ENCODE results near the gene TRIM66.

TRIM66 gene

DNA sequence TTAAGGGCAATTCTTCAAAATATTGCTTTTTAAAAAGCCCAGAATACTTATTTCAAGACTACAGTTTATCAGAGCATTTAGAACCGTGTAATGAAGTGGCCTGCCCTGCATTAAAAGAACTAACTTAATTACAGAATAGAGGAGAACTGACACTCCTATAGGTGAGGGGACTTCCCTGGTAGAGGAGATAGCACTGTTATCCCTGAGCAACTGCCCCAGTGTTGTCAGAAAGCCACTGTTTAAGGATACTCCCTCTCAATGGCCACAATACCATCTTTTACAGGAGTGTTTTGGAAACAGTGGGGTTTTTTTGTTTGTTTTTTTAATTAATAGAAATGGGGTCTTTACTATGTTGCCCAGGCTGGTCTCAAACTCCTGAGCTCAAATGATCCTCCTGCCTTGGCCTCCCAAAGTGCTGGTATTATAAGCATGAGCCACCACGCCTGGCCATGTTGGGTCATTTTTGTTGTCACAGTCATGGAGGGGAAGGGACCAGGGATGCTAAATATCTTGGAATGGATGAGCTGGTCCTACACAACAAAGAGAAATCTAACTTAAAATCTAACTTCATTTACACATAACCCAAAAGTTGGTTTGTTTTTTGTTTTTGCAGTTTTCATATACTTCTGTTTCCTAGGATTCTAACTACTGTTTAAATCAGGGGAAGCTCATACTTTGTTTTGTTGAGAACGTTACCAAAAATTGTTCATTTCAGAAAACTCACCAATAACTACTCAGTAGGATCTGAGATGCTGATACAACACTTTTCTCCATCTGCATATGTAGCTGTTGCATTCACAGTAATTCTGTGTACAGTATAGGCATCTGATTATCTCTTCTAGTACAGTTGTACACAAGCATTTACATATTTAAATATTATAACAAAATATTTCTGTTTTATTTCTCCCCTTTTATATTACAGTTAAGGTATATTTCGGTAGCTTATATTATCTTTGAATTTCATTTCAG is 8.2 kb upstream of the TRIM66 start:
- Histone ChIP-seq H3K4me1 (ENCODE audit: control insufficient read depth, insufficient read depth, low read length) (peaks cover 10% of the 10 kb centered on the region), H3K36me3 (ENCODE audit: control insufficient read depth in 2 of 2, insufficient read depth in 2 of 2, low read length in 2 of 2) (peaks cover 38 to 41% of the 10 kb centered on the region in 2 donors), H3K9me3 (ENCODE audit: control insufficient read depth in 2 of 2, low read length in 2 of 2) (no peaks in the 10 kb centered on the region), H3K27ac (ENCODE audit: low read length) (no peak overlapping the region), H3K9ac (ENCODE audit: low read length in 2 of 2) (no peak overlapping the region), H3K4me3 (ENCODE audit: low read length in 2 of 2) (no peak overlapping the region), H3K27me3 (ENCODE audit: control insufficient read depth in 1 of 2, insufficient read depth in 2 of 2, low read length in 2 of 2) (no peaks in the 10 kb centered on the region)

DNA sequence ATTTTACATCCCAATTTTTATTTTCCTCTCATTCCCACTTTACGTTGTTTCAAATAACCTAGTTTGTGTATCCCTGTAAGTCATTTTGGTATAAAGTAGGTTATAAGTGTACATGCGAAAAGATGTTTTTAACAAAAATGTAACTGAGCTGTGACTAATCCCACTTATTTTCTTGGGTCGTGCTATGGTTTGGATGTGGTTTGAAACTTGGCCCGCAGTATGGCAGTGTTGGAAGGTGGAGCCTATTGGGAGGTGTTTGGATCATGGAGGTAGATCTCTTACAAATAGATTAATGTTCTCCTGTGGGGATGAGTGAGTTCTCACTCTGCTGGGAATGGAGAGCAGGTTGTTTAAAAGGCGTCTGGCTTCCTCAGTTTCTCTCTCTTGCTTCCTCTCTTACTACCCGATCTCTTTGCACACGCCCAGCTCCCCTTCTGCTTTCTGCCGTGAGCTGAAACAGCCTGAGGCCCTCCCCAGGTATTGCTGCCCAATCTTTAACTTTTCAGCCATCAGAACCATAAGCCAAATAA is 7.3 kb upstream of the TRIM66 start:
- no peaks in the 10 kb centered on the region for H3K9me3 ChIP-seq (ENCODE audit: control insufficient read depth in 2 of 2, low read length in 2 of 2)
- H3K4me3 ChIP-seq (ENCODE audit: low read length in 2 of 2), result no peak overlapping the region
- peaks cover 10% of the 10 kb centered on the region for H3K4me1 ChIP-seq (ENCODE audit: control insufficient read depth, insufficient read depth, low read length)
- H3K27me3 ChIP-seq (ENCODE audit: control insufficient read depth in 1 of 2, insufficient read depth in 2 of 2, low read length in 2 of 2), result no peaks in the 10 kb centered on the region
- H3K9ac ChIP-seq (ENCODE audit: low read length in 2 of 2), result no peak overlapping the region
- H3K36me3 ChIP-seq (ENCODE audit: control insufficient read depth in 2 of 2, insufficient read depth in 2 of 2, low read length in 2 of 2), result peaks cover 41 to 43% of the 10 kb centered on the region in 2 donors
- no peak overlapping the region for H3K27ac ChIP-seq (ENCODE audit: low read length)

DNA sequence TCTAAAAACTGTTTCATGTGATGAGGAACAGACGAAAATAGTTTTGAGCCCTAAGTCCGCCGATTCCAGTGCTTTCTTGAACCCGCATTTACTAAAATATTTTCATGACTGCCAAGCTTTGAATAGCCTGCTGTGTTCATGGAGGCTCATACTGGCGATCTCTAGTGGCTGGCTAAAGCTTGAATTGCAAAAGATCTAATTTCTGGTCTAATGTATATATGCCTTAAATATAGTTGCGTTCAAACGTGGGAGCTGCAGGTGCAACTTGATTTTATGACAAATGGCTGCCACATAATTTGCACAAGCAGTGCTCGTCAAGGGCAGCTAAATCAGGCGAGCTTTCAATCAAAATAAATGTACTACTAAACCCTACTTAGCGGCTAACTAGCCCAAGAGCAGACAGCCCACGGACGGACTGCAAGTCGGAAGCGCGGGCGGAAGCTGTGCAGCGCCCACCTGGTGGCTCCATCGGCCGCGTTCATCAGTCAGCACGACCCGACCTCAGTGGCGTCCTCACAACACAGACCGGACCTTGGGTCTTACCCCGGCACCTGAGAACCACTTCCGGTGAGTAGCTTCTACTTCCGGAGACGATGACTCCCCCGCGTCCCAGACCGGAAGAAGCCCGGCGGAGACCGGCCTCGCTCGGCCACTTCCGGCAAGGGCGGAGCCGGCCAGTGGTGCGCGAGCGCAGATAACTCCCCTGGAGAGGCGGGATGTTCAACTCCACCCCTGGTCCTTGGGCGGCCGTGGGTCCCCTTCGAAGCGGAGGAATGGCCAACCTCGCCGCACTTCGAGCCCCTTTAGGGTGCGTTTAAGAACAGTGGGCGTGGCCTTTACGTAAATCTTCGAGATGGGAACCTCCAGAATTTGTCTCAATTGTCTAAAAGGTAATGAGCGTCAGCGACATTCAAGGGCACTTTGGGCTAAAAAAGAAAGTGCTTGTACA is 6.2 kb upstream of the TRIM66 start:
- Histone ChIP-seq H3K36me3 (ENCODE audit: control insufficient read depth in 2 of 2, insufficient read depth in 2 of 2, low read length in 2 of 2) (peaks cover 39 to 41% of the 10 kb centered on the region in 2 donors), H3K9ac (ENCODE audit: low read length in 2 of 2) (peak overlapping the region; percentile 90 to 95), H3K27ac (ENCODE audit: low read length) (peak overlapping the region; percentile 87), H3K4me3 (ENCODE audit: low read length in 2 of 2) (peak overlapping the region; percentile 94 to 96), H3K9me3 (ENCODE audit: control insufficient read depth in 2 of 2, low read length in 2 of 2) (no peaks in the 10 kb centered on the region), H3K4me1 (ENCODE audit: control insufficient read depth, insufficient read depth, low read length) (peaks cover 17% of the 10 kb centered on the region), H3K27me3 (ENCODE audit: control insufficient read depth in 1 of 2, insufficient read depth in 2 of 2, low read length in 2 of 2) (no peaks in the 10 kb centered on the region)

DNA sequence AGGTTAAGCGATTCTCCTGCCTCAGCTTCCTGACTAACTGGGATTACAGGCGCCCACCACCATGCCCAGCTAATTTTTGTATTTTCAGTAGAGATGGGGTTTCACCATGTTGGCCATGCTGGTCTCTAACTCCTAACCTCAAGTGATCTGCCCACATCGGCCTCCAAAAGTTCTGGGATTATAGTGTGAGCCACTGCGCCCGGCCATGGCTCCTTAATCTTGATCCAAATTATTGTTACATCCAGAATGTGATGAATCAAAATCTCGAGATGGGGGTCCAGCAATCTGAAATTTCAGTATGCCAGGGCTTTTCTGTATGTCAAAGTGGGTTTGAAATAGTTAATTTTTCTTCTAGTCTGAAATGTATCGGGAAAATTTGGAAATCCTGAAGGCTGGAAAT is 3.9 kb upstream of the TRIM66 start:
- Histone ChIP-seq H3K9me3 (ENCODE audit: control insufficient read depth in 2 of 2, low read length in 2 of 2) (no peaks in the 10 kb centered on the region), H3K4me1 (ENCODE audit: control insufficient read depth, insufficient read depth, low read length) (peaks cover 37% of the 10 kb centered on the region), H3K27ac (ENCODE audit: low read length) (no peak overlapping the region), H3K36me3 (ENCODE audit: control insufficient read depth in 2 of 2, insufficient read depth in 2 of 2, low read length in 2 of 2) (peaks cover 23 to 24% of the 10 kb centered on the region in 2 donors), H3K27me3 (ENCODE audit: control insufficient read depth in 1 of 2, insufficient read depth in 2 of 2, low read length in 2 of 2) (no peaks in the 10 kb centered on the region), H3K4me3 (ENCODE audit: low read length in 2 of 2) (no peak overlapping the region), H3K9ac (ENCODE audit: low read length in 2 of 2) (no peak overlapping the region)

DNA sequence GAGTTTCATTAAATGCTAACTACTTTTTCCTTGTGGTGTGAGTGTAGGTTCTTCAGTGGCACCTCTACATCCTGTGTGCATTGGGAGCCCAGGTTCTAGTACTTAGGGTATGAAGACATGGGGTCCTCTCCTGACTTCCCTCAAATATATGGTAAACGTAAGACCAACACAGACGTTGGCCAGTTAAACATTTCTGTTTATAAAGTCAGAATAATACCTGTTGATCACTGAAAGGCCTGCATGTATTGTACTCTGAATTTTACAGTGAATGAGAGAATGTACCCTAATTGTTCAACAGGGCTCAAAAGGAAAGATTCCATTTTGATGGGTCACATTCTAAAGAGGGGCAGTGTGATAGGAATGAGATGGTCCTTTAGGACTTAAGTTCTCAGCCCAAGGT is 3.4 kb upstream of the TRIM66 start:
- Histone ChIP-seq H3K9me3 (ENCODE audit: control insufficient read depth in 2 of 2, low read length in 2 of 2) (no peaks in the 10 kb centered on the region), H3K4me1 (ENCODE audit: control insufficient read depth, insufficient read depth, low read length) (peaks cover 37% of the 10 kb centered on the region), H3K9ac (ENCODE audit: low read length in 2 of 2) (no peak overlapping the region), H3K27me3 (ENCODE audit: control insufficient read depth in 1 of 2, insufficient read depth in 2 of 2, low read length in 2 of 2) (no peaks in the 10 kb centered on the region), H3K4me3 (ENCODE audit: low read length in 2 of 2) (no peak overlapping the region), H3K36me3 (ENCODE audit: control insufficient read depth in 2 of 2, insufficient read depth in 2 of 2, low read length in 2 of 2) (peaks cover 23 to 24% of the 10 kb centered on the region in 2 donors), H3K27ac (ENCODE audit: low read length) (no peak overlapping the region)

DNA sequence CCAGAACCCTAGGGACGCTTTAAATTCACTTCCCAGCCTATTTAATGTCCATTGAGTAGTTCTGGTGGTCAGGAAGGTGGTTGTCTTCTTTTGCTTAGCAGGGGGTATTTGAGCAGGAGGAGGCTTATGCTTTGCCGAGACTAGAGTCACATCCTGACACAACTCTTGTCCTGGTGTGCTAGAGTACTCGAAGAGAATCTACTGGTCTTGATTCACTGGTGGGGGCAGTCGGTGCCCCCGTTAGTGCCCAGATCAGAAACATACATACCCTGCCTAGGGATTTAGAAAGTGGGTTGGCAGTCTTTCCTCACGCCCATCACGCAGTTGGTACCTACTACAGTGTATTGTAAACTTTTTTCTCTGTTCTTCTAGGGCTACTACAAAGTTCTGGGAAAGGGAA is 2.8 kb upstream of the TRIM66 start:
- H3K4me1 ChIP-seq (ENCODE audit: control insufficient read depth, insufficient read depth, low read length), result peaks cover 37% of the 10 kb centered on the region
- no peaks in the 10 kb centered on the region for H3K27me3 ChIP-seq (ENCODE audit: control insufficient read depth in 1 of 2, insufficient read depth in 2 of 2, low read length in 2 of 2)
- peaks cover 23 to 24% of the 10 kb centered on the region in 2 donors for H3K36me3 ChIP-seq (ENCODE audit: control insufficient read depth in 2 of 2, insufficient read depth in 2 of 2, low read length in 2 of 2)
- no peaks in the 10 kb centered on the region for H3K9me3 ChIP-seq (ENCODE audit: control insufficient read depth in 2 of 2, low read length in 2 of 2)
- H3K4me3 ChIP-seq (ENCODE audit: low read length in 2 of 2), result no peak overlapping the region
- no peak overlapping the region for H3K27ac ChIP-seq (ENCODE audit: low read length)
- no peak overlapping the region for H3K9ac ChIP-seq (ENCODE audit: low read length in 2 of 2)

DNA sequence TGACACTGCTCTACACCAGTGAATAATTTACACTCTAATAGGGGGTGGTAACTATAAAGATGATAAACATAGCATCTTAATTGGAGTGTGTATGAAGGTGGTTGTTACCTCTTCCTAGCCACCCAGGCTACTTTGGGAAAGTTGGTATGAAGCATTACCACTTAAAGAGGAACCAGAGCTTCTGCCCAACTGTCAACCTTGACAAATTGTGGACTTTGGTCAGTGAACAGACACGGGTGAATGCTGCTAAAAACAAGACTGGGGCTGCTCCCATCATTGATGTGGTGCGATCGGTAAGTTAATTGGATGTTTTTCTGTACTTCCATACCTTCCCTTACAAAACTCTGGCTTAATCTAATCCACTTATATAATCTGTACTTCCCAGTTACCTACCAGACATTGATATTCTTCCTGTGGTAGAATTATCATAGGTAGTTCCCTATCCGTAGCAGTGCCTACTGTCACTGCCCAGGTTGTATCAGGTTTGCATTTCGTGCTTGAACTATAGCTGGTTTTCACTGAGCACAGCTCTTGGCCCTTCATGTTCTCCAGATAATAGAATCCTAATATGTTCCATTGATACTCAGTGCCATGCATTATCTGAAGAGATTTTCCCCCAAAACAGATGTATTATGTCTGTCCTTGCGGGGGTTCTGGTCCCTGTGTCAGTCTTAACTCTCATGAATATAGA is 2.3 kb upstream of the TRIM66 start:
- Histone ChIP-seq H3K27me3 (ENCODE audit: control insufficient read depth in 1 of 2, insufficient read depth in 2 of 2, low read length in 2 of 2) (no peaks in the 10 kb centered on the region), H3K4me1 (ENCODE audit: control insufficient read depth, insufficient read depth, low read length) (peaks cover 37% of the 10 kb centered on the region), H3K9me3 (ENCODE audit: control insufficient read depth in 2 of 2, low read length in 2 of 2) (no peaks in the 10 kb centered on the region), H3K4me3 (ENCODE audit: low read length in 2 of 2) (no peak overlapping the region), H3K9ac (ENCODE audit: low read length in 2 of 2) (peak overlapping the region in 1 of 2 donors; percentile 99), H3K27ac (ENCODE audit: low read length) (no peak overlapping the region), H3K36me3 (ENCODE audit: control insufficient read depth in 2 of 2, insufficient read depth in 2 of 2, low read length in 2 of 2) (peaks cover 25 to 27% of the 10 kb centered on the region in 2 donors)

DNA sequence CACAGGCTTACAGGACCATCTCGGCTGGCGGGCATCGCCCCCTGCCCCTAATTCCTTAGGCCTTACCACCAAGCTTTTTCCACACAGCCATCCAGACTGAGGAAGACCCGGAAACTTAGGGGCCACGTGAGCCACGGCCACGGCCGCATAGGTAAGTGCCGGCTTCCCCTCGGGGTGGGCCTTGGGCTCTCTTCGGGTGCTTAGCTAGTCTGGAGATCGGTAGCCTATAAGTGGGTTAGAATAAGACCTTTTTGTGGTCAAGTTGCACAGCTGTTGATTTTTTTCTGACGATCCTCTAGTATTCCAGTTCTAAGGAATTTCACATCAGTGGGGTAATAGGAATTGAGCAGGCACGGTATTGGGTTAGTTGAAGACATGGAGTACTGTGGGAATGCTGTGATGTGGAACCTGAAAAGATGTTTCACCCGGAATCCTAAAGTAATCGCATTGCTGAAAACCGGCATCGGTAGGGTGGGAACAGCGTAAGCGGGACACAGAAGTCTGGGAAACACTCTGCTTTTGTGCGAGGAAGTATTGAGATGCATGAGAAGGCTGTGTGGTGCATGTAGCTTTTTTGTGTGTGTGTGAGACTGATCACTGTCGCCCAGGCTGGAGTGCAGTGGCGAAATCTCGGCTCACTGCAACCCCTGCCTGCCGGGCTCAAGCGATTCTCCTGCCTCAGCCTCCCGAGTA is 796 bp upstream of the TRIM66 start:
- H3K36me3 ChIP-seq (ENCODE audit: control insufficient read depth in 2 of 2, insufficient read depth in 2 of 2, low read length in 2 of 2), result peaks cover 31 to 32% of the 10 kb centered on the region in 2 donors
- H3K4me3 ChIP-seq (ENCODE audit: low read length in 2 of 2), result peak overlapping the region; percentile 92 to 100
- H3K4me1 ChIP-seq (ENCODE audit: control insufficient read depth, insufficient read depth, low read length), result peaks cover 33% of the 10 kb centered on the region
- peak overlapping the region; percentile 97 for H3K27ac ChIP-seq (ENCODE audit: low read length)
- H3K9me3 ChIP-seq (ENCODE audit: control insufficient read depth in 2 of 2, low read length in 2 of 2), result no peaks in the 10 kb centered on the region
- no peaks in the 10 kb centered on the region for H3K27me3 ChIP-seq (ENCODE audit: control insufficient read depth in 1 of 2, insufficient read depth in 2 of 2, low read length in 2 of 2)
- peak overlapping the region; percentile 99 to 100 for H3K9ac ChIP-seq (ENCODE audit: low read length in 2 of 2)

DNA sequence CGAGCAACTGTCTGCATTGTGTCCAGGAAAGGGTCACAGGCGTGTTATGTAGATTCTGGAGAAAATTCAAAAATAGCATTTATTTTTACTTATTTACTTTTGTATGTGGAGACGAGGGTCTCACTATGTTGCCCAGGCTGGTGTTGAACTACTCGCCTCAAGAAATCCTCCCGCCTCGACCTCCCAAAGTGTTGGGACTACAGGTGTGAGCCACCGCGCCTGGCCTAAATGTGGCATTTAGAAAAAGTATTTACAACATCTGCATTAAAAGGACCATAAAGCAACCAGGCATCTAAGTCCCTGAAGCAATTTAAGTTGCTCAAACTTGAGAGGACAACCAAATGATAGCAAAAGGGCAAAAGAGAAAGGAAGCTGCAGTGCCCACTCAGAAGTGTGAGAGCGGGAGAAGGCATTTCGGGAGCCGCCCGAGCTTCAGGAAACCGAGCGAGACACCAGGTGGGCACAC is 595 bp downstream of the TRIM66 start:
- peak overlapping the region; percentile 92 to 100 for H3K4me3 ChIP-seq (ENCODE audit: low read length in 2 of 2)
- H3K9me3 ChIP-seq (ENCODE audit: control insufficient read depth in 2 of 2, low read length in 2 of 2), result no peaks in the 10 kb centered on the region
- H3K9ac ChIP-seq (ENCODE audit: low read length in 2 of 2), result peak overlapping the region; percentile 99 to 100
- no peaks in the 10 kb centered on the region for H3K27me3 ChIP-seq (ENCODE audit: control insufficient read depth in 1 of 2, insufficient read depth in 2 of 2, low read length in 2 of 2)
- peaks cover 31% of the 10 kb centered on the region in 2 donors for H3K36me3 ChIP-seq (ENCODE audit: control insufficient read depth in 2 of 2, insufficient read depth in 2 of 2, low read length in 2 of 2)
- peak overlapping the region; percentile 97 for H3K27ac ChIP-seq (ENCODE audit: low read length)
- peaks cover 27% of the 10 kb centered on the region for H3K4me1 ChIP-seq (ENCODE audit: control insufficient read depth, insufficient read depth, low read length)
